A549 (cell line): ENCODE measurements around the gene ZP4. TPM values are rescaled to one million over a fixed set of nuclear protein-coding genes. Genes with fewer than 3 reads are reported as not detected.

ENCODE experiments used
- ATAC-seq, 2 experiments: fragments of 200-7000 bp in 1 of 2; fragments of >200 bp in 1 of 2; cut with Nextera tagmentation in 1 of 2; cut with Tn5 transposase in 1 of 2; 3 replicates each; pipeline versions ENCODE4 v1.8.0 to v1.9.1; 2018 to 2020; ENCODE audit warnings: mild to moderate bottlenecking in 1 of 2, moderate library complexity in 1 of 2
- CTCF ChIA-PET: fragments of 300-600 bp; sonication (Branson Sonifier 250); formaldehyde crosslinking; extraction: SDS; loops from one replicate; lab custom pipeline; 2021; ENCODE audit warnings: antibody characterized with exemption, inconsistent platforms; lab: Yijun Ruan, JAX
- POLR2A ChIA-PET: fragments of 350-600 bp; formaldehyde crosslinking; extraction: SDS; loops from one replicate; lab custom pipeline; 2021; ENCODE audit warnings: antibody characterized with exemption, inconsistent platforms; lab: Yijun Ruan, JAX
- DNase-seq, 2 experiments: peaks; one replicate each; pipeline versions ENCODE4 v3.0.0 to v3.0.0-alpha.2; 2011 to 2016; ENCODE audit warnings: low read depth in 1 of 2, low spot score in 1 of 2
- FAIRE-seq: peaks from 2 replicates; lab custom pipeline; 2011; peaks lifted over from hg19 to GRCh38; lab: Jason Lieb, UNC
- H3K27ac ChIP-seq, 2 experiments: fragments of >200 bp; sonication (Bioruptor Twin); formaldehyde crosslinking; 3 replicates each; pipeline ENCODE4 v1.5.1; 2016 to 2017
- H3K4me1 ChIP-seq: fragments of >200 bp; sonication (Bioruptor Twin); formaldehyde crosslinking; 3 replicates; pipeline ENCODE4 v1.6.1; 2016
- H3K4me2 ChIP-seq: fragments of >200 bp; sonication (Bioruptor Twin); formaldehyde crosslinking; 3 replicates; pipeline ENCODE4 v1.6.1; 2016
- H3K4me3 ChIP-seq: fragments of >200 bp; sonication (Bioruptor Twin); formaldehyde crosslinking; 3 replicates; pipeline ENCODE4 v1.5.1; 2016
- H3K9me3 ChIP-seq: fragments of >200 bp; sonication (Bioruptor Twin); formaldehyde crosslinking; 3 replicates; pipeline ENCODE4 v1.6.1; 2016
- BCL3 ChIP-seq: fragments of >200 bp; sonication (Bioruptor Twin); formaldehyde crosslinking; IDR thresholded peaks from 3 replicates; pipeline ENCODE4 v1.6.1; 2016
- CBX2 ChIP-seq: fragments of 200-600 bp; sonication (generic); IDR thresholded peaks from 2 replicates; pipeline ENCODE4 v1.6.1; 2016; ENCODE audit warnings: low read depth, mild to moderate bottlenecking, borderline replicate concordance
- CEBPB ChIP-seq, 2 experiments: fragments of >200 bp in 1 of 2; sonication (Bioruptor Twin) in 1 of 2; formaldehyde crosslinking in 1 of 2; IDR thresholded peaks; 2 replicates each; pipeline ENCODE4 v1.6.1; 2012 to 2016
- CHD2 ChIP-seq: fragments of 150-350 bp; IDR thresholded peaks from 2 replicates; pipeline ENCODE4 v1.6.1; 2014; ENCODE audit warnings: low read length; ENCODE audit not compliant: partially characterized antibody
- CHD4 ChIP-seq: fragments of 200-600 bp; sonication (generic); IDR thresholded peaks from 2 replicates; pipeline ENCODE4 v1.6.1; 2016; ENCODE audit warnings: antibody characterized with exemption, mild to moderate bottlenecking, borderline replicate concordance
- E2F6 ChIP-seq: IDR thresholded peaks from 2 replicates; pipeline ENCODE4 v1.6.1; 2012; ENCODE audit warnings: low read depth, borderline replicate concordance
- ELK1 ChIP-seq: fragments of 150-350 bp; IDR thresholded peaks from 2 replicates; pipeline ENCODE4 v1.6.1; 2014; ENCODE audit warnings: low read depth, mild to moderate bottlenecking, low read length
- FOXS1 ChIP-seq: fragments of 250-450 bp; sonication (Bioruptor Pico); IDR thresholded peaks from 2 replicates; pipeline ENCODE4 v1.5.0; 2020; ENCODE audit warnings: mild to moderate bottlenecking, moderate library complexity
- HDAC2 ChIP-seq: fragments of 200-600 bp; sonication (generic); IDR thresholded peaks from 2 replicates; pipeline ENCODE4 v1.6.1; 2016
- HES2 ChIP-seq: fragments of >200 bp; sonication (Bioruptor Twin); formaldehyde crosslinking; IDR thresholded peaks from 2 replicates; pipeline ENCODE4 v1.6.1; 2016
- HOXA7 ChIP-seq: fragments of 250-450 bp; sonication (Bioruptor Pico); IDR thresholded peaks from 2 replicates; pipeline ENCODE4 v1.5.0; 2020; ENCODE audit warnings: mild to moderate bottlenecking, moderate library complexity
- JUN ChIP-seq, 2 experiments: fragments of >200 bp; sonication (Bioruptor Twin); formaldehyde crosslinking; IDR thresholded peaks; 2 replicates in 1 of 2; 3 replicates in 1 of 2; pipeline ENCODE4 v1.6.1; 2016 to 2017
- JUNB ChIP-seq: fragments of >200 bp; sonication (Bioruptor Twin); formaldehyde crosslinking; IDR thresholded peaks from 2 replicates; pipeline ENCODE4 v1.6.1; 2016
- KDM1A ChIP-seq: fragments of 200-600 bp; sonication (generic); IDR thresholded peaks from 2 replicates; pipeline ENCODE4 v1.6.1; 2016; ENCODE audit warnings: low read depth, mild to moderate bottlenecking
- KDM5A ChIP-seq: fragments of 200-600 bp; sonication (generic); IDR thresholded peaks from 2 replicates; pipeline ENCODE4 v1.6.1; 2016; ENCODE audit warnings: antibody characterized with exemption, mild to moderate bottlenecking
- MAFK ChIP-seq: fragments of 450-650 bp; IDR thresholded peaks from 2 replicates; pipeline ENCODE4 v1.6.1; 2014; ENCODE audit not compliant: partially characterized antibody
- MAZ ChIP-seq: fragments of 150-350 bp; IDR thresholded peaks from 2 replicates; pipeline ENCODE4 v1.6.1; 2014; ENCODE audit warnings: antibody characterized with exemption, low read depth, low read length, borderline replicate concordance
- MYC ChIP-seq: IDR thresholded peaks from 2 replicates; pipeline ENCODE4 v1.6.1; 2012; ENCODE audit warnings: mild to moderate bottlenecking, inconsistent platforms, low read length, improper control_type of control experiment, borderline replicate concordance
- NFE2L2 ChIP-seq: fragments of 150-350 bp; conservative IDR thresholded peaks from 2 replicates; pipeline ENCODE4 v1.6.1; 2014; ENCODE audit warnings: low read length
- NPAS2 ChIP-seq: fragments of 250-450 bp; sonication (Bioruptor Pico); IDR thresholded peaks from 2 replicates; pipeline ENCODE4 v1.8.0; 2022; ENCODE audit warnings: mild to moderate bottlenecking, moderate library complexity, borderline replicate concordance
- PHF8 ChIP-seq: fragments of 200-600 bp; sonication (generic); IDR thresholded peaks from 2 replicates; pipeline ENCODE4 v1.6.1; 2016; ENCODE audit warnings: low read depth, mild to moderate bottlenecking, antibody characterized with exemption, moderate library complexity, borderline replicate concordance
- RARB ChIP-seq: fragments of 250-450 bp; sonication (Bioruptor Pico); IDR thresholded peaks from 2 replicates; pipeline ENCODE4 v1.8.0; 2021; ENCODE audit warnings: mild to moderate bottlenecking, moderate library complexity
- RCOR1 ChIP-seq: fragments of 150-350 bp; IDR thresholded peaks from 2 replicates; pipeline ENCODE4 v1.6.1; 2014; ENCODE audit warnings: antibody characterized with exemption, low read length, low read depth
- RFX5 ChIP-seq: fragments of 450-650 bp; IDR thresholded peaks from 2 replicates; pipeline ENCODE4 v1.7.1; 2014; ENCODE audit warnings: antibody characterized with exemption, mild to moderate bottlenecking, moderate library complexity
- SMC3 ChIP-seq: fragments of >200 bp; sonication (Bioruptor Twin); formaldehyde crosslinking; IDR thresholded peaks from 3 replicates; pipeline ENCODE4 v1.6.1; 2018; ENCODE audit warnings: inconsistent platforms
- TP53 ChIP-seq: fragments of 250-450 bp; sonication (Bioruptor Pico); IDR thresholded peaks from 2 replicates; pipeline ENCODE4 v1.5.0; 2021; ENCODE audit warnings: mild to moderate bottlenecking, moderate library complexity
- USF2 ChIP-seq: fragments of 450-650 bp; IDR thresholded peaks from 2 replicates; pipeline ENCODE4 v1.6.1; 2014; ENCODE audit warnings: antibody characterized with exemption
- ZNF302 ChIP-seq: fragments of 250-450 bp; sonication (Bioruptor Pico); IDR thresholded peaks from 2 replicates; pipeline ENCODE4 v1.9.0; 2021; ENCODE audit warnings: inconsistent platforms, mild to moderate bottlenecking, moderate library complexity
- ZSCAN20 ChIP-seq: fragments of 250-450 bp; sonication (Bioruptor Pico); IDR thresholded peaks from 2 replicates; pipeline ENCODE4 v1.8.0; 2022; ENCODE audit warnings: mild to moderate bottlenecking, moderate library complexity
- WGBS: methylation state at CpG from one replicate; pipeline ENCODE4 v1.1.6; 2017; ENCODE audit errors: missing lambda C conversion rate; 5-methylcytosine and 5-hydroxymethylcytosine counted together
- polyA plus RNA-seq, 4 experiments: library from polyadenylated mRNA; depleted of rRNA in 3 of 4; stranded (reverse); fragments of >200 nt; fragmentation: RNase III in 1 of 4; extraction: RNeasy Plus Mini Kit Qiagen cat#74134 plus additional on column Dnase treatment in 1 of 4; gene quantifications; 2 replicates in 3 of 4; 3 replicates in 1 of 4; pipeline ENCODE4 v1.2.3, GENCODE V29; 2011 to 2017

ZP4 gene
- polyA plus RNA-seq, 2 of the 4 experiments (the other 2 are of a cell fraction), result not detected

- 0% methylated on average over 2 of the region's 3 CpGs for WGBS
- ATAC-seq (no peak), DNase-seq (no peak), FAIRE-seq (no peak)
- Histone ChIP-seq H3K4me2 (no peak overlapping the region), H3K9me3 (no peaks in the 10 kb centered on the region), H3K4me3 (no peak overlapping the region), H3K27ac (no peak overlapping the region), H3K4me1 (no peaks in the 10 kb centered on the region)
- POLR2A ChIA-PET, result no interaction called here
- CTCF ChIA-PET, result interaction anchor here (1.2 to 2.1 kb wide), 2 partner anchors 13 to 27 kb away, joined by 5 to 6 read pairs; no protein-coding TSS in a partner anchor
- TF ChIP-seq HDAC2, result no peak
- TF ChIP-seq USF2, result no peak
- TF ChIP-seq KDM5A, result no peak
- no peak for TF ChIP-seq JUN (IDR thresholded peaks at IDR 0.05)
- TF ChIP-seq TP53 (CRISPR knock-in tag), result no peak
- no peak for TF ChIP-seq KDM1A
- no peak for TF ChIP-seq NFE2L2
- no peak for TF ChIP-seq RFX5
- TF ChIP-seq NPAS2 (CRISPR knock-in tag), result no peak
- no peak for TF ChIP-seq CHD4
- TF ChIP-seq MAFK, result no peak
- no peak for TF ChIP-seq RARB (CRISPR knock-in tag)
- no peak for TF ChIP-seq RCOR1
- no peak for TF ChIP-seq MAZ
- TF ChIP-seq HES2, result no peak
- TF ChIP-seq HOXA7, result no peak
- no peak for TF ChIP-seq CBX2
- no peak for TF ChIP-seq BCL3
- TF ChIP-seq ELK1, result no peak
Observed at GRCh38 chr1:237838320-237838719, 52.4 kb downstream of the ZP4 start.

GRCh38 chr1:237834461-237834860, 56.3 kb downstream of the ZP4 start:
- ATAC-seq, result no peak
- CTCF ChIA-PET, result interaction anchor here (0.6 to 1.4 kb wide), 3 partner anchors 19 to 27 kb away, joined by 3 read pairs; no protein-coding TSS in a partner anchor
- no peaks in the 10 kb centered on the region for H3K9me3 ChIP-seq
- 35% methylated on average over 3 of the region's 3 CpGs for WGBS
- POLR2A ChIA-PET, result no interaction called here
- H3K4me1 ChIP-seq, result no peaks in the 10 kb centered on the region
- no peak for FAIRE-seq
- no peak for TF ChIP-seq PHF8
- no peak for DNase-seq
- H3K27ac ChIP-seq, result no peak overlapping the region
- no peak overlapping the region for H3K4me2 ChIP-seq
- no peak overlapping the region for H3K4me3 ChIP-seq

- DNase-seq (no peak), ATAC-seq (no peak), FAIRE-seq (no peak)
- no peaks in the 10 kb centered on the region for H3K9me3 ChIP-seq
- H3K4me2 ChIP-seq, result no peak overlapping the region
- H3K4me1 ChIP-seq, result no peaks in the 10 kb centered on the region
- H3K4me3 ChIP-seq, result no peak overlapping the region
- ChIA-PET POLR2A (no interaction called here), CTCF (interaction anchor here (0.6 to 1.4 kb wide), 3 partner anchors 19 to 227 kb away, joined by 3 read pairs; no protein-coding TSS in a partner anchor)
- 28% methylated on average over 3 of the region's 3 CpGs for WGBS
- H3K27ac ChIP-seq, result no peak overlapping the region
- TF ChIP-seq MYC (no peak), CBX2 (no peak), TP53 (CRISPR knock-in tag) (no peak), FOXS1 (CRISPR knock-in tag) (no peak), CHD2 (no peak), E2F6 (no peak), CEBPB (IDR thresholded peaks at IDR 0.05) (no peak), JUNB (no peak), JUN (IDR thresholded peaks at IDR 0.05) (no peak), SMC3 (no peak), ELK1 (no peak), USF2 (no peak), ZSCAN20 (CRISPR knock-in tag) (no peak), ZNF302 (CRISPR knock-in tag) (no peak)
Observed at GRCh38 chr1:237834048-237834447, 56.7 kb downstream of the ZP4 start.
